B cell (primary cell): ENCODE results near the gene NCAPH2. TPM values are rescaled to one million over a fixed set of nuclear protein-coding genes. Genes with fewer than 3 reads are reported as not detected.

Source experiments
- ATAC-seq: fragments of 200-7000 bp; cut with Tn5 transposase; one replicate; pipeline ENCODE4 v1.10.0; 2021; ENCODE audit warnings: low read depth, mild to moderate bottlenecking, moderate number of reproducible peaks, moderate library complexity
- CTCF ChIA-PET: fragments of 350-600 bp; sonication (Branson Sonifier 250); formaldehyde crosslinking; loops from one replicate; lab custom pipeline; 2021; ENCODE audit warnings: antibody characterized with exemption, inconsistent platforms; lab: Charles Lee
- POLR2A ChIA-PET: fragments of 350-600 bp; sonication (Branson Sonifier 250); formaldehyde crosslinking; loops from one replicate; lab custom pipeline; 2021; ENCODE audit warnings: antibody characterized with exemption; lab: Charles Lee
- DNase-seq: peaks from one replicate; pipeline ENCODE4 v3.0.0; 2013
- H2AFZ ChIP-seq: 2 replicates; pipeline ENCODE4 v1.6.1; 2012; ENCODE audit warnings: mild to moderate bottlenecking, low read depth, low read length; ENCODE audit not compliant: insufficient read depth, poor library complexity, severe bottlenecking
- H3K27ac ChIP-seq, 2 donors: 1 replicate in 1 of 2; 2 replicates in 1 of 2; pipeline ENCODE4 v1.5.1; 2012 to 2013; ENCODE audit warnings: low read length in 2 of 2, mild to moderate bottlenecking in 2 of 2, moderate library complexity in 1 of 2
- H3K27me3 ChIP-seq, 4 experiments: fragments of 200-600 bp in 1 of 4; sonication (generic) in 1 of 4; replicated peaks in 1 of 4; 1 replicate in 2 of 4; 2 replicates in 2 of 4; pipeline versions ENCODE4 v1.6.1 to v1.7.0; 2013 to 2016; ENCODE audit warnings: low read length in 3 of 4, mild to moderate bottlenecking in 2 of 4, mixed read lengths in 1 of 4, moderate library complexity in 1 of 4; ENCODE audit not compliant: insufficient read depth in 4 of 4, control insufficient read depth in 3 of 4; ENCODE audit errors: control extremely low read depth in 1 of 4
- H3K36me3 ChIP-seq, 2 experiments: replicated peaks in 1 of 2; 1 replicate in 1 of 2; 2 replicates in 1 of 2; pipeline versions ENCODE4 v1.6.1 to v1.7.1; 2013; ENCODE audit warnings: low read length in 1 of 2; ENCODE audit not compliant: insufficient read depth in 2 of 2, control insufficient read depth in 1 of 2; ENCODE audit errors: control extremely low read depth in 1 of 2, extremely low read depth in 1 of 2
- H3K4me1 ChIP-seq, 2 donors: fragments of 200-600 bp in 1 of 2; sonication (generic) in 1 of 2; 1 replicate in 1 of 2; 2 replicates in 1 of 2; pipeline versions ENCODE4 v1.5.1 to v1.6.1; 2013 to 2017; ENCODE audit warnings: low read length in 2 of 2; ENCODE audit not compliant: control insufficient read depth in 2 of 2, insufficient read depth in 2 of 2
- H3K4me2 ChIP-seq: replicated peaks from 2 replicates; pipeline ENCODE3; 2012; ENCODE audit warnings: mild to moderate bottlenecking, low read depth, low read length; ENCODE audit not compliant: poor library complexity, severe bottlenecking
- H3K4me3 ChIP-seq, 5 experiments: fragments of 200-600 bp in 1 of 5; sonication (generic) in 1 of 5; 1 replicate in 3 of 5; 2 replicates in 2 of 5; pipeline versions ENCODE4 v1.5.1 to v1.7.0; 2011 to 2016; ENCODE audit warnings: low read length in 4 of 5, mild to moderate bottlenecking in 4 of 5, low read depth in 2 of 5, control low read depth in 1 of 5, moderate library complexity in 1 of 5; ENCODE audit not compliant: insufficient read depth in 1 of 5; ENCODE audit errors: control extremely low read depth in 1 of 5, extremely low read depth in 1 of 5
- H3K79me2 ChIP-seq: fragments of 200-600 bp; sonication (generic); one replicate; pipeline ENCODE4 v1.6.0; 2016; ENCODE audit warnings: low read length; ENCODE audit not compliant: control insufficient read depth, insufficient read depth
- H3K9ac ChIP-seq: fragments of 200-600 bp; sonication (generic); 2 replicates; pipeline ENCODE4 v1.6.1; 2017; ENCODE audit warnings: mild to moderate bottlenecking, low read length, moderate library complexity
- H3K9me3 ChIP-seq, 3 donors: one replicate each; pipeline versions ENCODE4 v1.6.1 to v1.7.1; 2013; ENCODE audit warnings: low read length in 2 of 3; ENCODE audit not compliant: control insufficient read depth in 2 of 3, insufficient read depth in 1 of 3; ENCODE audit errors: control extremely low read depth in 1 of 3
- H4K20me1 ChIP-seq: 2 replicates; pipeline ENCODE4 v1.6.0; 2012; ENCODE audit warnings: mild to moderate bottlenecking, low read length; ENCODE audit not compliant: insufficient read depth, control insufficient read depth, poor library complexity, severe bottlenecking
- H3K27ac Mint-ChIP-seq: one replicate; pipeline ENCODE4 v1.8.0; 2021; ENCODE audit warnings: mixed read lengths
- H3K27me3 Mint-ChIP-seq: one replicate; pipeline ENCODE4 v1.8.0; 2021; ENCODE audit warnings: mixed read lengths
- H3K4me1 Mint-ChIP-seq: one replicate; pipeline ENCODE4 v1.8.0; 2021; ENCODE audit warnings: mixed read lengths
- H3K4me3 Mint-ChIP-seq: one replicate; pipeline ENCODE4 v1.8.0; 2021; ENCODE audit warnings: mixed read lengths
- H3K9me3 Mint-ChIP-seq: one replicate; pipeline ENCODE4 v1.8.0; 2022; ENCODE audit warnings: mixed read lengths; ENCODE audit not compliant: insufficient read depth
- CTCF ChIP-seq: fragments of 200-600 bp; IDR thresholded peaks from one replicate; pipeline ENCODE4 v1.8.0; 2022; ENCODE audit warnings: antibody characterized with exemption, mild to moderate bottlenecking
- EZH2 ChIP-seq: IDR thresholded peaks from 2 replicates; pipeline ENCODE4 v1.6.1; 2012; ENCODE audit warnings: borderline replicate concordance, low read depth, mild to moderate bottlenecking, moderate library complexity, low read length; ENCODE audit not compliant: insufficient read depth, poor library complexity, severe bottlenecking
- WGBS: methylation state at CpG from one replicate; pipeline ENCODE4 v1.1.5; 2013; ENCODE audit warnings: missing lambda C conversion rate; ENCODE audit not compliant: insufficient coverage; 5-methylcytosine and 5-hydroxymethylcytosine counted together
- intact Hi-C: fragments of 100-400 bp; cut with micrococcal nuclease; formaldehyde crosslinking; loops from one replicate; pipeline ENCODE4 v1.10.0; 2022
- polyA plus RNA-seq: library from polyadenylated mRNA; depleted of rRNA; stranded (reverse); fragments of >200 nt; gene quantifications from 2 replicates; pipeline ENCODE4 v1.2.3, GENCODE V29; 2012
- total RNA-seq, 2 donors: library from RNA; stranded (reverse); fragments of 120-200 nt in 1 of 2; gene quantifications; 1 replicate in 1 of 2; 2 replicates in 1 of 2; pipeline versions ENCODE4 v1.2.3 to v1.2.4, GENCODE V29; 2013 to 2022

Gene NCAPH2
- total and polyA plus RNA-seq, 2 donors (not counting 1 experiment from before 2014, with no cell fraction given) = 47.1 to 76.9 TPM

- no peaks in the 10 kb centered on the region for H3K9me3 Mint-ChIP-seq
- peaks cover 0 to 93% of the 10 kb centered on the region in 2 experiments for H3K36me3 ChIP-seq
- intact Hi-C loops = no loop called here
- CTCF ChIA-PET = interaction anchor here (2.5 kb wide), 1 partner anchor 13 kb away, joined by 7 read pairs; no protein-coding TSS in a partner anchor
- no peaks in the 10 kb centered on the region for H3K27me3 Mint-ChIP-seq
- POLR2A ChIA-PET = interaction anchor here (0.7 kb wide), 1 partner anchor 271 kb away, joined by 3 read pairs; no protein-coding TSS in a partner anchor
- H3K9me3 ChIP-seq = peaks cover 0 to 4% (median 0%) of the 10 kb centered on the region in 3 donors
- H3K4me1 Mint-ChIP-seq = peaks cover 10% of the 10 kb centered on the region
- no peak for ATAC-seq
- H3K27ac Mint-ChIP-seq = no peak overlapping the region
- H3K4me1 ChIP-seq = peaks cover 6 to 7% of the 10 kb centered on the region in 2 donors
- TF ChIP-seq EZH2 (no peak), CTCF (no peak)
- H2AFZ ChIP-seq = no peak overlapping the region
- H3K9ac ChIP-seq = no peak overlapping the region
- H3K27me3 ChIP-seq = no peaks in the 10 kb centered on the region
- peaks cover 8% of the 10 kb centered on the region for H3K79me2 ChIP-seq
- no peak overlapping the region for H3K4me3 ChIP-seq
- peaks cover 16% of the 10 kb centered on the region for H4K20me1 ChIP-seq
- H3K27ac ChIP-seq = no peak overlapping the region
- 94% methylated on average over 27 of the region's 28 CpGs for WGBS
- no peak for DNase-seq
- H3K4me3 Mint-ChIP-seq = no peak overlapping the region
- no peak overlapping the region for H3K4me2 ChIP-seq
Observed at GRCh38 chr22:50463188-50463900, 44.7 kb upstream of the NCAPH2 start.

GRCh38 chr22:50464451-50464850, 43.6 kb upstream of the NCAPH2 start:
- Mint-ChIP-seq H3K27me3 (no peaks in the 10 kb centered on the region), H3K4me1 (peaks cover 21% of the 10 kb centered on the region), H3K4me3 (no peak overlapping the region), H3K9me3 (no peaks in the 10 kb centered on the region), H3K27ac (no peak overlapping the region)
- no peak overlapping the region for H3K4me3 ChIP-seq
- H3K9ac ChIP-seq = no peak overlapping the region
- peaks cover 17 to 18% of the 10 kb centered on the region in 2 donors for H3K4me1 ChIP-seq
- H2AFZ ChIP-seq = no peak overlapping the region
- WGBS = 94% methylated on average over 24 of the region's 24 CpGs
- H3K27ac ChIP-seq = no peak overlapping the region
- no peak overlapping the region for H3K4me2 ChIP-seq
- ChIA-PET CTCF (interaction anchor here (2.0 to 2.5 kb wide), 2 partner anchors 14 to 33 kb away, joined by 7 to 8 read pairs; no protein-coding TSS in a partner anchor), POLR2A (no interaction called here)
- H3K79me2 ChIP-seq = peaks cover 17% of the 10 kb centered on the region
- peaks cover 0 to 3% (median 0%) of the 10 kb centered on the region in 3 donors for H3K9me3 ChIP-seq
- no peaks in the 10 kb centered on the region for H3K27me3 ChIP-seq
- DNase-seq (no peak), ATAC-seq (no peak)
- peaks cover 0 to 83% of the 10 kb centered on the region in 2 experiments for H3K36me3 ChIP-seq
- intact Hi-C loops = no loop called here
- peaks cover 26% of the 10 kb centered on the region for H4K20me1 ChIP-seq
- TF ChIP-seq EZH2 (no peak), CTCF (no peak)
